Left ventricle myocardium superior (tissue), 1 donor: ENCODE results near the gene SRGAP3. TPM values are rescaled to one million over a fixed set of nuclear protein-coding genes. Genes with fewer than 3 reads are reported as not detected.

Experiments
- ATAC-seq: fragments of 200-7000 bp; cut with Tn5 transposase; one replicate; pipeline ENCODE4 v1.9.1; 2020; ENCODE audit warnings: mild to moderate bottlenecking, moderate library complexity
- DNase-seq: peaks from one replicate; pipeline ENCODE4 v3.0.0-alpha.2; 2020
- intact Hi-C: fragments of 100-400 bp; cut with micrococcal nuclease; formaldehyde crosslinking; loops from one replicate; pipeline ENCODE4 v1.11.0; 2022
- total RNA-seq: library from RNA; stranded (reverse); fragmentation: NEBNext Ultra II Directional; extraction: Animal tissue kit (Norgen Biotek cat#: 25700); gene quantifications from one replicate; pipeline ENCODE4 v1.2.1, GENCODE V29; 2021
- donor health status: DM: no; HTN: yes; CAD: no; lungs with severe emphysema.

SRGAP3 gene
- total RNA-seq, 1 donor from 2014 or later: 6.4 TPM

DNA sequence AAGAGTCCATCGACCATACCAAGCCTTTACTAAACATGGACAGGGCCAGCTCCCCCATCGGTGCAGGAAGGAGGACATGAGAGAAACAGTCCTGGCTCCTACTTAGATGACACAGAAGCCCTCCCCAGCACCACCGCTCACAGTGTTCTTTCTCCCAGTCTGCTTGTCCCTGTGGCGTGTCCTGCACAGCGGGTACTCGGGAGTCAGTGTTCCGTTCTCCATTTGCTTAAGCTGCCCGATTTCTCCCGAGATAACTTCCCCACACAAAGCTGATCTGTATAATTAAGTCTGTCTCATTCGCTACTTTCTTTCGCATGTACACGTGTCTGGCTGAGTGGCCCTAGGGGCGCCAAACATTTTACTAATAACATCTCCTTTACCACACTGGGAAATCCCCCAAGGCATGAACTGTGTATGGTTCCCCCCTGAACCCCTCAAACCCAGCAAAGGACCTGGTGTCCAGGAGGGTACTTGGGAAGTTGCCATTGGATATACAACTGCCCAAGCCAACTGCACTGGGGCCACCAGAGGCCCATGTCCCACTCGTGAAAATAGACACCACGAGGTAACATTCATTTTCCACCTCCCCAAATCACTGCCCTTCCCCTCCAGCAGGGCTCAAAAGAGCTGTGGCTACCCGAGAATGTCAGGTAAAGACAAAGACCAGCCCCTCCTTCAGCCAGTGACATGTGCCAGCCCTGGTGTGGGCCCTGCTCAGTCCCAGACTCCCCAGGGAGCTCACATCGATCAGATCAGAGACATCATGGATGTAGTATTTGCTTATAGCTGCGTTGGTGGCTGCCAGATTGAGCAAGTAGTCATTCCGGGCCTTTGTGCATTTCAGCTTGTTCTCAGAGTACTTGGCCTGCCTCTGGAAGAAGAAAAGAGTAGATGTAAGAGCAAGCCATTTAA is 189.7 kb downstream of the SRGAP3 start:
- no peak for ATAC-seq
- intact Hi-C loops: loop anchor here (10.0 kb wide), 1 partner anchor 245 kb away; no protein-coding TSS in a partner anchor
- DNase-seq: no peak

DNA sequence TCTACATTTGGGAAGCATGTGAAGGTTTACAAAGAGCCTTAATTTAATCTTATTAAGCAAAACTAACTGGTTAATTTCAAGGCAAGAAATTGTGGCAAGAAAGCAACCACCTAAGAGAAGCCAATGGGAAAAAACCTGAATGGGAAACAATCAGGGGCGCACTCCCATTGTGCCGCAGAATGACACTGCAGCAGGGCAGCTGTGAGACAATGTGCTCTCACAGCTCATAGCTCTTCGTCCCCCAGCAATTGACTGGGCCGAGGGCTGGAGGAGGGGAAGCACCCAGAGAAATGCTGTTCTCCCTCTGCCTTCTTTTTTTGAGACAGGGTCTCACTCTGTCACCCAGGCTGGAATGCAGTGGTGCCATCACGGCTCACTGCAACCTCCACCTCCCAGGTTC is 192.9 kb downstream of the SRGAP3 start:
- ATAC-seq (no peak), DNase-seq (no peak)
- intact Hi-C loops: no loop called here

DNA sequence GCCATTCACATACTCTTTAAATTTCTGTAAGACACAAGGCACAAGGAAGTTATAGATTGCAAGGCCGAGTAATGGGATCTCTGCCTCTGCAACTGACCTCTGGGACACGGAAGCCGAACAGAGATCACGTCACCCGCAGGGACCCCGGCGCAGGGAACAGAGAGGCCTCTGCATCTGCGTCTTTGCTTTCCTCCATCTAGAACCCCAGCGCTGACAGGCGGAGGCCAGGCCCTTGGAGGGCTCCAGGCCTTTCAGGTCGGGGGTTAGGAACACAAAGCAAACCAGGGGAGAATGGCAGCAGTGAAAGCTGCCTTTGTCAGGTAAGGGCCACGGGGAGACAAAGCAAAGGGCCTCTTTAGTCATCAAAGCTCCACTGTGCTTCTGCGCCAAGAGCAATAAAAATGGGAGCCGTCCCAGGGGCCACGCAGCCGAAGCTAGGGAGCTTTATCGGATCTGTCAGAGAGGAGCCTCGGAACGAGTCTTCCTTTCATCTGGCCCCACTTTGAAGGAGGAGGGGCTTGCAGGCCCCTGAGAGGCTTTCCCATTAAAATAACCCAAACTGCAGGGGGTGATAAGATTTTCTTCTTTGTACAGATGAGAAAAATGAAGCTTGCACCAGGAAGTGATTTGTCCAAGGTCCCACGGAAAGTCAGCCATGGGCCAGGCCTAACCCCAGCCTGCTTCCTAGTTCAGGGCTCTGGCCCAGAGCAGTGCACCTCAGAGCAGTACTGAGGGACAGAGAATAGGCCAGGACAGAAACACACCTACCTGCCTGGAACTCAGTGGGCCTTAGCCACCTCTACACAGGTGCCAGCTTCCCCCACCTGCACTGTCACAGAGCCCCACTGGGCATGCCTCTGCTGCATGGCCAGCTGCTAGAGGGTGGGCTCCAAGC is 201.7 kb downstream of the SRGAP3 start:
- intact Hi-C loops: no loop called here
- DNase-seq: no peak
- no peak for ATAC-seq

DNA sequence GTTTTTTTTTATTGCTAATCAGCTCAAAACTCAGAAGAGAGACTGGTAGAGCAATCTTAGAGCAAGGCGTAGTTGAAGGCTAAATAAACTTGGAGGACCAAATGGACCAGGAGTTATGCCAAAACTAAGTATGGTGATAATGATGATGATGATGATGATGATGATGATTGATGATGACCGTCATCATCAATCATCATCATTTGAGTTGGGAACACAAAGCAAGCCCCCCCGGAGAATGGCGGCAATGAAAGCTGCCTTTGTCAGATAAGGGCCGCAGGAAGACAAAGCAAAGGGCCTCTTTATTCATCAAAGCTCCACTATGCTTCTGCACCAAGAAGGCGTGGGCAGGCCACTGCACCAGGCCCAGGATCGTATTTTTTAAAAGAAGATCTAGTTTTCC is 204.1 kb downstream of the SRGAP3 start:
- ATAC-seq (no peak), DNase-seq (no peak)
- intact Hi-C loops: no loop called here

- DNase-seq: no peak
- intact Hi-C loops: no loop called here
- no peak for ATAC-seq
These were observed 206.4 kb downstream of the SRGAP3 start for GRCh38 chr3:9043063-9043462.

DNA sequence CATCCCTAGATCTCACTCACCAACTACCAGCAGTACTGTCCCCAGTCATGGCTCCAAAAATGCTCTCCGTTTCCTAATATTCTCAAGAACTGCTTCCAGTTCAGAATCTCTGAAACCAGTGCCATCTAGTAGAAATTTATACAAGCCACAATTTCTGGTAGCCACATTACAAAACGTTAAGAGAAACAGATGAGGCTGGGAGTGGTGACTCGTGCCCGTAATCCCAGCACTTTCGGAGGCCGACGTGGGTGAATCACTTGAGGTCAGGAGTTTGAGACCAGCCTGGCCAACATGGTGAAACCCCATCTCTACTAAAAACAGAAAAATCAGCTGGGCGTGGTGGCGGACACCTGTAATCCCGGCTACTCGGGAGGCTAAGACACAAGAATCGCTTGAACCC is 207.8 kb downstream of the SRGAP3 start:
- DNase-seq (no peak), ATAC-seq (no peak)
- intact Hi-C loops: no loop called here

GRCh38 chr3:9040996-9041395 is 208.4 kb downstream of the SRGAP3 start:
- intact Hi-C loops: no loop called here
- no peak for ATAC-seq
- DNase-seq: no peak

- intact Hi-C loops: no loop called here
- ATAC-seq: peak; percentile 83
- DNase-seq: peak; percentile 67
These were observed 212.2 kb downstream of the SRGAP3 start for GRCh38 chr3:9037144-9037711.

GRCh38 chr3:9036404-9037131 is 212.9 kb downstream of the SRGAP3 start:
- ATAC-seq (peak; percentile 88), DNase-seq (peak; percentile 83)
- intact Hi-C loops: no loop called here

DNA sequence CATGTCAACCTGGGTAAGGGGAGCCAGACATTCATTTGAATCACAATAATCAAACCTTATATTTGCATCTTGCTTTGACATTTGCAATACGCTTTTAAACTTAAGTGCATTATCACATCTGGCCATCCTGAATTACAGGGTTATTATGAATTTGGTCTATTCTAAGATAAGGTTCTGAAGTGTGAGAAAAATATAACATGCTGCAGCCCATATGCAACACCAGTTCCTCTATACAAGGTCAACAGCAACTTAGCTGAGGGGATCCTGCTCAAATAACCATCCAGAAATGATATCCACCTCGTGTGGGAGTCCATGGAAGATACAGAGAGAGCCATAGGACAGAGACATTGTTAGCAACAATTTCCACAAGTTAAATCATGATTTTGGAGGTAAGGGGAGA is 213.5 kb downstream of the SRGAP3 start:
- intact Hi-C loops: no loop called here
- DNase-seq: no peak
- no peak for ATAC-seq

DNA sequence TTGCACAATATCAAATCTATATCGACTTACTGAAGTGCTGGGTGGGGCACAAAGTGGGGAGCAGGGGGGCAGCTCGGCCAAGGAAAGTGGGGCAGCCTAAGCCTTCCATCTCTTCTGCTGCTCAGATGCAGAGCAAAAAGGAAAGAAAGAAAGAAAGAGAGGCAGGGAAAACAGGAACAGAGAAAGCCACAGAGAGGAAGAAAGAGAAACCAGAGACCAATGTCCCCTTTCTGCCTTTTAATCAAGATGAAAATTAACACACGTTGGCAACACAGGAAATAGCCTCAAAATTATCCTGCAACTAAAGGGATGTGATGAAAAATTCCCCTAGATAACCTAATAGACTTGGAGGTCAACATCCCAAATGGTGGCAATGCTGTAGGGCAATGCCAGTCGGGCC is 214.0 kb downstream of the SRGAP3 start:
- intact Hi-C loops: no loop called here
- no peak for ATAC-seq
- DNase-seq: no peak

- intact Hi-C loops: no loop called here
- ATAC-seq (no peak), DNase-seq (no peak)
These were observed 215.6 kb downstream of the SRGAP3 start for GRCh38 chr3:9033867-9034266.

DNA sequence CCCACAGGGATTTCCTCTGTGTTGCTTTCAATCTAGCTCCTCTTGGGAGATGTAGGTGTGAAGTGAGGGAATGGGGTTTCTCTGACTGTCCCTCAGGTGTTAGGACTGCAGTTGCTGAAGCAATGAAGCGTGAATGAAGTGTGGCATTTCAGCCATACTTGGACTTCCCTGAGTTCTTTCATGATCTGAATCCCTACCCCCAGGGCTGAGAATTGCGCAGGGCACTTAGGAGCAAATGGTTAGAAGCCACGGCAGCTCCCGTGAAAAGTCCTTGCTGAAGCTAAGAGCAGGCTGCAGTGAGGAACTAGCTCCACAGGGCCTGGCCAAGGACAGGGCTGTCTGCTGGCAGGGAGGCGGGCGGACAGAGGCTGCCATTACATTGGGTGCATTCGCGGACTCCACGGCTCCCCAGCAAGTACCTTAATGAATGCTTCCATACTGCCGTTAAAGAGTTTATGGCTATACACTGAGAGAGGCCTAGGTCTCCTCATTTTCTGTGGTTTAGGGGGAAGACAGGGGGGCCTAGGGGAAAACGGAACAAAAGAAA is 217.1 kb downstream of the SRGAP3 start:
- intact Hi-C loops: no loop called here
- no peak for ATAC-seq
- DNase-seq: no peak

DNA sequence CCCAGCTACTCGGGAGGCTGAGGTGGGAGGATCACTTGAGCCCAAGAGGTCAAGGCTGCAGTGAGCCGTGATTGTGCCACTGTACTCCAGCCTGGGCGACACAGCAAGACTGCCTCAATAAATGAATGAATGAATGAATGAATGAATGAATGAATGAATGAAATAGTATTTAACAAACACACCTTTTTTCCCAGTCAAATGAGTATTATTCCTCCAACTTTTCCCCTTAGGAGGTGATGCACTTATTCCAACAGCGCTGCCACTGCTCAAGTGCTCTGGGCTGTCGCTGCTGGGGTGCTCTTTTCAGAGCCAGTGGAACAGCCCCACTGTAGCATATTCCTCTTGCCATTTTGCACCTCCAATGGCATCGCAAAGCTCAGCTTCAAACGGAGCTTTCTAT is 219.4 kb downstream of the SRGAP3 start:
- ATAC-seq (no peak), DNase-seq (no peak)
- intact Hi-C loops: no loop called here

- peak; percentile 96 for DNase-seq
- ATAC-seq: peak; percentile 98
- intact Hi-C loops: no loop called here
These were observed 221.3 kb downstream of the SRGAP3 start for GRCh38 chr3:9028134-9028533.

GRCh38 chr3:9026320-9027045 is 223.0 kb downstream of the SRGAP3 start:
- ATAC-seq: no peak
- no peak for DNase-seq

DNA sequence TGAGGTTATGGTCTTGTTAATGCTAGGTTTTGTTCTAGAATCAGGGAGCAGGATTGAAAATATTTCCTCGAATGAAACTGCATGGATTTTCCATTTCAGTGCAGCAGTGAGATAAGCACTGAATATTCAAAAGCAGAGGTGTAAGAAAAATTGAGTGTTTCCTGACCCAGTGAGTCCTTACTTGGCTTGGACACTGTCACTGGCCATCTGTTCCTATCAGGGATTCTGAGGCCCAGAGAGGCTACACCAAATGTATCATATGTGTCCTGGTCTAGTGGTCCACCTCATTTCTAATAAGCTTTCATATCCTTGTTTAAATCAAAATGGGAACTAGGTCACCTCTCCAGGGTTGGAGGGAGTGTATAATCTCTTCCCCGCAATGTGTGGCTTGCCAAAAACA is 225.1 kb downstream of the SRGAP3 start:
- ATAC-seq (no peak), DNase-seq (no peak)
- intact Hi-C loops: no loop called here

More at GRCh38 chr3:9026320-9027045, 223.0 kb downstream of the SRGAP3 start:
- intact Hi-C loops: no loop called here

- ATAC-seq (no peak), DNase-seq (no peak)
- intact Hi-C loops: no loop called here
These were observed 226.2 kb downstream of the SRGAP3 start for GRCh38 chr3:9023226-9023590.
